ENCODE data around the gene MAP3K15.

MAP3K15 gene, protein sequence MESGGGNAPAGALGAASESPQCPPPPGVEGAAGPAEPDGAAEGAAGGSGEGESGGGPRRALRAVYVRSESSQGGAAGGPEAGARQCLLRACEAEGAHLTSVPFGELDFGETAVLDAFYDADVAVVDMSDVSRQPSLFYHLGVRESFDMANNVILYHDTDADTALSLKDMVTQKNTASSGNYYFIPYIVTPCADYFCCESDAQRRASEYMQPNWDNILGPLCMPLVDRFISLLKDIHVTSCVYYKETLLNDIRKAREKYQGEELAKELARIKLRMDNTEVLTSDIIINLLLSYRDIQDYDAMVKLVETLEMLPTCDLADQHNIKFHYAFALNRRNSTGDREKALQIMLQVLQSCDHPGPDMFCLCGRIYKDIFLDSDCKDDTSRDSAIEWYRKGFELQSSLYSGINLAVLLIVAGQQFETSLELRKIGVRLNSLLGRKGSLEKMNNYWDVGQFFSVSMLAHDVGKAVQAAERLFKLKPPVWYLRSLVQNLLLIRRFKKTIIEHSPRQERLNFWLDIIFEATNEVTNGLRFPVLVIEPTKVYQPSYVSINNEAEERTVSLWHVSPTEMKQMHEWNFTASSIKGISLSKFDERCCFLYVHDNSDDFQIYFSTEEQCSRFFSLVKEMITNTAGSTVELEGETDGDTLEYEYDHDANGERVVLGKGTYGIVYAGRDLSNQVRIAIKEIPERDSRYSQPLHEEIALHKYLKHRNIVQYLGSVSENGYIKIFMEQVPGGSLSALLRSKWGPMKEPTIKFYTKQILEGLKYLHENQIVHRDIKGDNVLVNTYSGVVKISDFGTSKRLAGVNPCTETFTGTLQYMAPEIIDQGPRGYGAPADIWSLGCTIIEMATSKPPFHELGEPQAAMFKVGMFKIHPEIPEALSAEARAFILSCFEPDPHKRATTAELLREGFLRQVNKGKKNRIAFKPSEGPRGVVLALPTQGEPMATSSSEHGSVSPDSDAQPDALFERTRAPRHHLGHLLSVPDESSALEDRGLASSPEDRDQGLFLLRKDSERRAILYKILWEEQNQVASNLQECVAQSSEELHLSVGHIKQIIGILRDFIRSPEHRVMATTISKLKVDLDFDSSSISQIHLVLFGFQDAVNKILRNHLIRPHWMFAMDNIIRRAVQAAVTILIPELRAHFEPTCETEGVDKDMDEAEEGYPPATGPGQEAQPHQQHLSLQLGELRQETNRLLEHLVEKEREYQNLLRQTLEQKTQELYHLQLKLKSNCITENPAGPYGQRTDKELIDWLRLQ (N-terminal part only)

DNA sequence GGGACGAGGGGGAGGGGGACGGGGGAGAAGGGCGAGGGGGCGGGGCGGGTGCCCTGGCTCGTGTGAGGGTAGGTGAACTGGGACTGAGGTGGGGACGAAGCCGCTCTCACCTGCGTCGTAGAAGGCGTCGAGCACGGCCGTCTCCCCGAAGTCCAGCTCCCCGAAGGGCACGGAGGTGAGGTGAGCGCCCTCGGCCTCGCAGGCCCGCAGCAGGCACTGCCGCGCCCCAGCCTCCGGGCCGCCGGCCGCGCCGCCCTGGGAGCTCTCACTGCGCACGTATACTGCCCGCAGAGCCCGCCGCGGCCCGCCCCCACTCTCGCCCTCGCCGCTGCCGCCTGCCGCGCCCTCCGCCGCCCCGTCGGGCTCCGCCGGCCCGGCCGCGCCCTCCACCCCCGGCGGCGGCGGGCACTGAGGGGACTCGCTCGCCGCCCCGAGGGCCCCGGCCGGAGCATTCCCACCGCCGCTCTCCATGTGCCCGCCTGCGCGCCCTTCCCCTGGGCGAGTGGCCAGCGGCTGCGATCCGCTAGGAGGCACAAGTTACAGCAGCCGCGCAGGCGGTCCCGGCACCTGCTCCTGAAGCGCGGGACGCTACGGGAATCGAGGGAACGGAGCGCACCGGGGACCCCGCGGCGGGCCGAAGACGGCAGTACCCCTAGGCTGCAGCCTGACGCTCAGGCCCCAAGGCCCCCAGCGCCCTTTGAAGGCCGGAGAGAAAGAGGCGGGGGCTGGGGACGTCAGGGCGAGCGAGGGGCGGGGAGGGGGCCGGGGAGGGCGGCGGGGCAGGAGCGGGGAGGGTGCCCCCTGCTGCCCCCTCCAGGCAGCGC lies at the start of gene MAP3K15:
Gene MAP3K15, minus strand, starts transcription at position 718 of the 824 bp plus-strand sequence. Its CDS starts 247 bp downstream, at position 471.
- DNase-seq = peak; percentile 21 to 37

DNA sequence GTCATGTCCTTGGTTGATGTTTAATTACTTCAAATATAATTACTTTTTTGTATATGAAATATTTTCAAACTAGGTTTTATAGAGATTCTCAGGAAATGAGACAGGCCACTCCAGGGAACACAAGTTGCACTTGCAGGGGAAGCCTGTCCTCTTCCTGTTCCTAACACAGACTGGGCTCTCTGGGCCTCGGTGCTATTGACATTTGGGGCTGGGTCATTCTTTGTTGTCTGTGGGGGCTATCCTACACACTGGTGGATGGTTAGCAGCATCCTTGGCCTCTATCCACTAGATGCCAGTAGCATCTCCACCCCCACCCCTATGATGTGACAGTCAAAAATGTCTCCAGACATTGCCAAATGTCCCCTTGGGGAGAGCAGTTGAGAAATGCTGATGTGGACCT lies 49.3 kb upstream of the MAP3K15 start:
- no peak for DNase-seq

DNA sequence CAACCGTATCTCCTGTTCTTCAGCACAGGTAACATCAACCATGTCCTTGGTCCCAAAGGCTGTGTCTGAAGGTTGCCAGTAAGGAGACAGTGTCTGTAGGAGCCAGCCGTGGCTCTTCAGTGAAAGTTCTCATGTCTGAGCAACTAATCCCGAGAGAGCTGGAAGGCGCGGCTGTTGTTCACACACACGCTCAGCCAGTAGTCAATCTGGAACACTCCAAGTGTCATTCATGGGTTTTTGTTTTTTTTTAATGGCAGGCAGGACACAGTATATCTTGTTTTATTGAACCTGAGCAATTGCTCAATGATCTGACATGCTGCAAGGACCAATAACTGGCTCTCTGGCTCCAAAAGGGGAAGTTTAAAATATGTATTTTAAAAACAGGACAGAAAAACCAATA lies 48.4 kb upstream of the MAP3K15 start:
- DNase-seq = no peak

DNA sequence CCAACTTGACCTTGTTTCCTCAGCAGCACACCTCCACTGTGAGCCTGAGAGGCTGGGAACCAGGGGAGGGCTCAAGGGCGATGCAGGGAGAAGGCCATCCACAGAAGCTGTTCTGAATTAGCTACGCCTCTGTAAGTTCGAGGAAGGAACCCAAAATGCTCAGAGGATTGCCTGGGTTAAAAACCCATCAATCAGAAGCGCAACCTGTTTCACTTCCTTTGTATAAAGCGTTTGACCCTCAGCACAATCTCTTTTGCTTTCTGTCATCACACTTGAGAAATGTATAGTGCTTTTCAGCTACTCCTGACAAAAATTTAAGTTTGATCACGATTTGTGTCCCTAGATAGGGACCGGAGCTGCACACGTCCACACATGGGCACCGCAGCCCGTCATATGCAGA lies 48.0 kb upstream of the MAP3K15 start:
- DNase-seq = no peak

DNA sequence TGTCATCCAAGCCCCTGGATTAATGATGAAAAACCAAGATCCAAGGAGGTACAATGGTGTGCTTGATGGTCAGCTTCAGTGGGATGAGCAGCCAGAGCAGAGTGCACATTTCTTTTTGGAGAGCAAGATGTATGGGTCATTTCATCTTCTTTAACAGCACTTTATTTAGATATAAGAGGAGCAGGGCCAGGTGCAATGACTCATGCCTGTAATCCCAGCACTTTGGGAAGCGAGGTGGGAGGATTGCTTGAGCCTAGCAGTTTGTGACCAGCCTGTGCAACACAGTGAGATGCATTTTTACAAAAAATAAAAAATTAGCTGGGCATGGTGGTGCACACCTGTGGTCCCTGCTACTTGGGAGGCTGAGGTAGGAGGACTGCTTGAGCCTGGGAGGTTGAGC lies 45.3 kb upstream of the MAP3K15 start:
- no peak for DNase-seq

DNA sequence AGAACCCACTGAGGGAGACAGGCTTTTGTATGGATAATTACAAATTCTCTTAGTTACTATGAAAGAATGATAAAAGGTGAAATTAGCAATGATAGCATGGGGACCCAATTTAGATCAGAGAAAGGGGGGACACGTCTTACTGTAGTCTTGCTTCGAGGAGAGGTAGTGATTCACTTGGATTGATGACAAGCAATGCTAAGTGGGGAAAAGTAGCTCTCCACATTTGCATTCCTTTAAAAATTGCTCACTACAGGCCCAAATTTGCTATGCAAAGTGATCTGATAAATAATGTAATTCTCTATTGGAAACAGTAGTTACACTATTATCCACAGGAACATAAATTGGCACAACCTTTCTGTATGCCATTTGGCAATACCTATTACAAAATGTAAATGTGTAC lies 42.5 kb upstream of the MAP3K15 start:
- DNase-seq = no peak

DNA sequence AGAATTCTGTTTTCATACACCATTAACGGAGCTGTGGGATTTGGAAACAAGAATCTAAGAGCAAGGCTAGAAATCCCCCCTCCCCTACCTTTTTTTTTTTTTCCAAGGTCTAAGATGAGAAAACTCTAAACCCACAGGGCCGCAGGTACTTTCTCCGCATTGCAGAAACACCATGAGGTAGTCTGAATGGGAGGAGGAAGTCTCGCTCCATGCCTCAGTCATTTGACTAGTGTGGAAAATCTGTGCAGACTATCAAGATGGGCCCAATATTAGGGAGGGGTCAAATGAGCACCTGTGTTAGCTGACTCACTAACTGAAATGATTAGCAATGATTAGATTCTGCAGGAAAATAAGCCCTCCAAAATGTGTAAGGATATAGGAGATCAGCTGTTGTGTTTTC lies 40.9 kb upstream of the MAP3K15 start:
- no peak for DNase-seq

DNA sequence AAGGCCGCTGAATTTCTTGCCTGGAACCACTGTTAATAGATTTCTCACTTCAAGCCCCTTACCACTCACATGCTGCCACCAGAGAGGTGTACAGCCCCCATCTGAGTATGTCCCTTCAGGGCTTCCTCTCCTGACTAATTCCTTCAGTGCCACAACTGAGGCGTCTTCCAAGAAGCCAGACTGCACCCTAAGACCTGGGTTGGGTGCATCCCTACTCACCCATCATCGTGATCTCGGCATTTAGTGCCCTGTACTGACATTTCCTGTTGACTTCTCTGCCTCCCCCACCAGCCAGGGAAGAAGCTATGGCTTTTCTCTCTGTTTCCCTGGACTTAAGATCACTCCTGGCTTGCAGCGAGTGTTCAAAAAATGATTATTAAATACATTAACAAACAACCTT lies 40.4 kb upstream of the MAP3K15 start:
- no peak for DNase-seq

DNA sequence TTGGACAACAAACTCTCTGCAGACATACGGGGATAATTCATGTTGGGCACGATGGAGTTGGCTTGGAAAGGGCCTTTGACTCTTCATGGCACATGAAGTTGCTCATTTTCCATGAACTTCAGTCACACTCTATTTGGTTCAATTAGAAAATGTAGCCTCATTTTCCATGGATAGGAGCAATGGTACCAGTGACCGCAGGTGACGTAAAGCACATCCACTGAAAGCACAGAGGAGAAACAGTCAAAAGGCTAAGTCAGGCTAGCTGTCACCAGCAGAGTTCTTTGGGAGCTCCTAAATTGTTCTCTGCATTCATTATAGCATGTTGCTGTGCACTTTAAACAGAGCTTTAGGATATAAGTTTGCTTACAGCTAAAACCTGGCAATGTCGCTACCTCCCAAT lies 39.9 kb upstream of the MAP3K15 start:
- no peak for DNase-seq

DNA sequence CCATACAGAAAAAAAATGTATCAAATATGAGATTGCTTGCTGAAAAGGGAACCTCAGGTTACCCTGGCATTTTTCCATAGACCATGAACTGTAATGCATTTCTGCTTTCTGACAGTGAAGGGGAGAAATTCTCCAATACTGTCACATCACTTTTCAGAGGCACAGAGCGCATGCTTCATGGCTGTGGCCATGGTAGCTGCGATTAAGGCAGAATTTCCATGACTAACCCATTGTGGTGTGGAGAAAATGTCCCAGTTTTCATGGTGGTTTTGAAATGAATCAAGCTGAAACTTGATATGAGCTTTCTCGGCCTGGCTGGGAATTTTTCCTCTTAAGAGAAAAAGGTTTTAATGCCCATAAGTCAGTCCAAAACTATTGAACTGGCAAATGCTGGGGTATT lies 39.5 kb upstream of the MAP3K15 start:
- no peak for DNase-seq

DNA sequence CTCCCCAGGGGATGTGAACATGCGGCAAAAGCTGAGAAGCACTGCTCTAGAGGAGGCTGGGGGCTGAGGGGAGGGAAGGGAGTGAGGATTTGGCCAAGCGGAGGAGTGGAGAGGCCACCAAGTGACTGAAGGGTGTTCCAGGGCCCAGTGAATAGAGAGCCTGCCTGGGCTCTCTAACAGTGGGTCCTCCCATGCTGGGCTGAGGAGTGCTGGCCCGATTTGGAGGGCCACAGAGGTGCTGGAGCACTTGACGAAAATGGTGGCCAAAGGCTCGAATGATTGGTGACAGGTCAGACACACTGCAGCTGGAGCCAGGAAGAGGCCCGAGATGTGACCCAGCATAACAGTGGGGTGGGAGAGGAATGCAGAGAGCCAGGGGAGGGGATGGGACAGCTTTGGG lies 37.5 kb upstream of the MAP3K15 start:
- no peak for DNase-seq

DNA sequence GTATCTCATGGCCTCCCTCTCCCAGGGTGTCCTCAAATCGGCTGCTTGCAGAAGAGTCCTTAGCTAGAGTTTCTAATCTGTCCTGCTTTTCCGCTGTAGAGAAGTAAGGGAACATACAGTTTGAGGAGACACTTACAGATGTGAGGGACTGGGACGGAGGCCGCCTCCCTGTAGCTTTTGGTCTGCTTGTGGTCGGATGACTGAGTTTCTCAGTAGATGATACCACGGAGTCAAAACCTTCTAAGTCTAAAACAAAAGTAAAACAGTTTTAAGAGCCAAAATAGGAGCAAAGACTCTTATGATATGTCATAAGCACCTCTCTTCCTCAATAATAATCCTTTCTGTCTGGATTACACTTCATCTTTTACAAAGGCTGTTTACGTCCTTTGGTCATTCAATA lies 34.5 kb upstream of the MAP3K15 start:
- no peak for DNase-seq

DNA sequence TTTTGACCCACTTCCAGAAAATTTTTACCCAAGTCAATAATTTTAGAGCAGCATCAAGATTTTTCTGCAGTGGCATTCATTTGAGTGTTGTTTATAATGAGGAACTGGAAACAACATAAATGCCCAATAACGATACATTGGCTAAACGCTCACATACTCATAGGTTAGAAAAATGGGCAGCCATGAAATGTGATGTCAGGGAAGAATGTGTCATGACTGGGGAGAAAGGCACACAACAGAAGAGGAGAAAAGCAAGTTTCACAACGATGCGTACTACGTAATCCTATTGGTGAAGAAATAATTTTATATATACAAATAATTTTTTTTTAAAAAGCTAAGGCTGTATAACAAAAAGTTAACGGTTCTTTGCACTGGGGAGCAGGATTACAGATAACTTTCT lies 33.6 kb upstream of the MAP3K15 start:
- DNase-seq = no peak

DNA sequence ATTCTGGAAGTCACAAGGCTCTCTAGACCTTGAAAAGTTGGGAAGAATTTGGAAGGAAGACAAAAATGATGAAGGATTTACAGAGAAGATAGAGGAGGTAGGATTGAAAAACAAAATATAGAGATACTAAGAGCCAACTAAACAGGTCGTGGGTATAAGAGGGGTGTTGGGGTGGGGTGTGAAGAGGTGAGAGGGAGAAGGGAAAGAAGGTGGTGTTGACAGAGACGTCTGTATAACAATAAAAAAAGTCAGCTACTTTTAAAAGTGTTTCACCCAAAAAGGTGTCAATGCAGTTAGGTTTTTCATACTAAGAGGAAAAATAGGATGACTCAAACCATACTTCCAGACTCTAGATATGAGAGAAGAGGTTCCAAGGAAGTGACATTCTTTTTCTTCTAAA lies 33.0 kb upstream of the MAP3K15 start:
- DNase-seq = no peak

DNA sequence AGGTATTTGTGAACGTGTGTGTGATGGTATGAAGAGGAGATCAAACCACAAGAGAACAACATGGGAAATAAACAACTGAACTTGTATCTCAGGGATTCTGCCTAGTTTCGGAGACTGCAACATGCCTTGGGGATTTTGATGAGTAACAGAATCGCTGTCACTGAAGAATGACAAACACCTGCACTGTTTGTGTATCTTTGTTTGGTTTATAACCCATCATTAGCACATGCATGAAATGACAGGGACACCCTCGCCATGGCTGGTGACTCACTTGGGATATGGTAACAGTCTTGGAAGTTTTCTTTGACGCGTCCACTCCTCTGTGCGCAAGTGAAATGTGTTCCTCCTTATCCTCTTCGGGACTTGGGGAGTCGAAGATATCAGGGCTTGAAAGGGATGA lies 30.3 kb upstream of the MAP3K15 start:
- DNase-seq = no peak

DNA sequence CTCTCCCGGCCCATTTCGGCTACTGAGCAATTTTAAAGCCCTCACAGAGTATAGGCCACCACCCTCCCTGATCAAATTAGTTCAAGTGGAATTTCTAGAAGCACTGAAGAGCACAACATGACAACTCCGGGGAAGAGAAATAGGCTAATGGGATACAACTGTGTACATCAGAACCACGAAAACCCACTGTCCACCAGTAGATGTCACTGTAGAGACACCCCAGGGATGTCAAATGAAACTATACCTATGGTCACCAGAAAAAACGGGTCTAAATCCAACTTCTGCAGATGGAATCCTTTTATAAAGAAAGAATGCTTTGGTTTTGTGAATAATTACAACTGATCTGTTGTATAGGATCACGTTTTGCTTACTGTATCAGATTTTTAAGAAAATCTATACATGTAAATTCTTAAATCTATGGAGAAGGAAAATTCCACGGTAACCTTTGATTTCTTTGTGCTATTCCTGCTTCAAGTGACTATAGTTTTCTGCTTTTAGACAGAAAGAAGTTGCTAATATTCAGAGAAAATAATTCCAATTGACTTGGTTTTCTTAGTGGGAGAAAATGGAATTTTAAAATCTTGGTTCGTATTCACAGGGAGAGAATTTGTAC lies 29.5 kb upstream of the MAP3K15 start:
- DNase-seq = peak; percentile 24 to 46

DNA sequence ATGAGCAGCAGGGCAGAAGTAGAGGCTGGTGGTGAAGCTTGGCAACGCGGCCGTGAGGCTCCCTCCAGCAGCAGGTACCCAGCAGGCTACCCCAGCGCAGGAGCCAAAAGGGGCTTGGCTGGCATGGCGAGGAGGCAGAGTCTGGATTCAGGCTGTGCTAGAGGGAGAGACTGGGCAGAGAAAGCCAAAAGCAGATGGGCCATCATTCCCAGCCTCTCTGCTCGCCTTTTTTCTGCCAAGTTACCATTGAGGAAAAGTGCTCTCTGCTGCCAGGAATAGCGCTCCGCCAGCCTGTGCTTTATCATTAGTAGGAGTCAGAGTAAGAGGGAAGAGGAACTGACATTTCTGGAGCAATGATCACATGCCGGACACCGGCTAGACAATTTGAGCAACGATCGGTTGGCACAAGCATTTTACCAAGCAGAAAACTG lies 28.7 kb upstream of the MAP3K15 start:
- DNase-seq = no peak

DNA sequence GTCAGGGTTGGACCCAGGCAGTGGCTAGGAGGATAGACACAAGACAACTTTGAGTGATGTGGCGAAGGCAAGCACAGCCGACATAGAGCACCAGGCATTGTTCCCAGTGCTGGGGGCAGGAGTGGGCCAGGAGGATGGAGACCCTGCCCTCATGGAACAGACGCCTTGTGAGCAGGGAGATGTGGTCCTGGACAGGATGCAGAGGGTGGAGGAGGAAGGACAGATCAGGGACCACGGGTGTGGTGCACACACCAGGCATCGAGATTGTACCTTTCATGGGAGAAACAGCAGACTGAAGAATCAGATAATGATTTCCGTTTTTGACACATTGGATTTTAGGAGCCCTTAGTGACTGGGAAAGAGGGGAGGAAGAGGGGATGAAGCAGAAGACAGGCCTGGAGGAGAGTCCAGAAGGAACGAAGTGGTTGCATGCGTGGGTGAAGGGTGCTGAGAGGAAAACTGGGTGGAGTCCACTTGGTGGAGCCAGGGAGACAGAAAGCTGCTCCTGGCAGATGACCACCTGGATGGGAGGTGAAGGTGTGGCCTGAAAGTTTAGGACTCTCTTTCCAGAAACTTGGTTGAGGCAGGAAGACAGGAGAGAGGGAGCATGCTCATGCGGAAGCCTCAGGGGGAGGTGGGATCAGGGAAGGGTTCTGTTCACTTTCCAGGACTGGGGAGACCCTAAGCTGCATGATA lies 27.9 kb upstream of the MAP3K15 start:
- DNase-seq = no peak

DNA sequence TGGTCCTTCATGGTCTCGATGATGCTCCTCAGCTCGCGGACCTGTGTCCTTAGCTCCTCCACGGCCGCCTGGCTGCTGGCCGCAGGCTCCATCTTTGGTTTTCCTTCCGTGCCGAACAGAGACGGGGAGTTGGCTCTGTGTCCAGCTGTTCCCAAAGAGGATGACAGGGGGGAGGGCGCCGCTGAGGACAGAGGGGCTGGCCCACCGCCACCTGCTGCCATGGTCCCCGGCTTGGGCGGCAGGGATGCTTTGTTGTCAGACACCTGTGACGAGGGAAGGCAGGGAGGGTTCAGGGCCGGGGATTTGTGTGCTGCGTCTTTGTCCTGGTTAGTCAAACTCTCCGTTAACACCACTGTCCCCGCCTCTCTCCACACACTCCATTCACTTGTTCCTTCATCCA lies 26.6 kb upstream of the MAP3K15 start:
- no peak for DNase-seq

DNA sequence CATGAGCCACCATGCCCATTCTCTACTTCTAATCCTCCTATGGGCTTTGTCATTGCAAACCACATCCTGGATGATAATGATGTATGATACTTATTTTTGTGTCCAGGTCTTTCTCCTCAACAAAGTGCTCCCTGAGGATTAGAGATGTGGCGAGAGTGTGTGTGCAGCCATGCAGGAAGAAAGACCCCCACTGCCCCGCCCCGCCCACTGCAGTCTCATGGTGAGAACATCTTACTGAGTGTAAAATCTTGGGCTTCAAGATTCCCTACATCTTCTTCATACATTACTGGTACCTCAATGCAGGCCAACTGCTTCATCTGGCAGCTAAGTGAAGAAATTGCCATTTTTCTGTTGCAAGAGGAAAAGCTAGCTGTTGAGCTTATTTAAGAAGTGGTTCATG lies 25.9 kb upstream of the MAP3K15 start:
- DNase-seq = no peak

DNA sequence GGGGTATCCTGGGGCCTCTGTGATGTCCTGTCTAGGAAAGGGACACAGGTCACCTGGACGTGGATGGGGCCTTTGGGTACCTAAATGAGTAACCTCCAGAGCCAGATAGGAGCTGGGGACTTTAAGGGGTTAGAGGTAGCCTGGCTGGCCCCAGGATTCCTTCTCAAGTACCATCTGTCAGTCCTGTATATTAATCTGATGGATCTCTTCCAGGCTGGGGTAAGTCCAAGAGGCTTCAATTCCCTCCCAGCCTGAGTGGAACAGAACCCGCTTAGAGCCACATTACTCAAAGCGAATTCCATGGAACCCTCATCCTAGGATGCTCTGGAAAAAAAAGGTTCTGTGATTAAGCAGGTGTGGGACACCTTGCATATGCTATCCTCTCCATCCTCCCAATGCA lies 24.8 kb upstream of the MAP3K15 start:
- DNase-seq = no peak

Measured in SHP77 (cell line).